Germinal center (tissue), 1 donor: ENCODE data around the gene TIMM10.

ENCODE experiments used
- DNase-seq: peaks from one replicate; pipeline ENCODE4 v3.0.0; 2012; ENCODE audit warnings: mixed read lengths, low spot score

Gene TIMM10

DNA sequence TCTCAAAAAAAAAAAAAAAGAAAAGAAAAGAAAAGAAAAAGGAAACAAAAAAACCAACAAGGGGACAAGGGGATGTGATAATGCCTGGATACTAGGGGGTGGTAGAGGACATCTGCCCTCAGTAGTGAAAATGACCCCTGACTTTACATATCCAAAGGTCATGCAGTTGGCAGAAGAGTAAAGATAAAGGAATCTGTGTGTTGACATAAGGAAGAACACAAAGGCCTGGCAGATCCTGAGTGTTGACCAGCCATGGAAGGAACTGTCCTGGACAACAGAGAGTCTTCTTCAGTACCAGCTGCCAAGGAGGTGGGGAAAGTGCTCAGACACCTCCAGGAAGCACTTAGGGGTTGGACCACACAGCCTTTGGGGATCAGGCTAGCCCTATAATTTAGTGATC, 27.7 kb downstream of the TIMM10 start:
- no peak for DNase-seq

- no peak for DNase-seq
These were observed 28.2 kb downstream of the TIMM10 start for GRCh38 chr11:57502376-57502775.

DNA sequence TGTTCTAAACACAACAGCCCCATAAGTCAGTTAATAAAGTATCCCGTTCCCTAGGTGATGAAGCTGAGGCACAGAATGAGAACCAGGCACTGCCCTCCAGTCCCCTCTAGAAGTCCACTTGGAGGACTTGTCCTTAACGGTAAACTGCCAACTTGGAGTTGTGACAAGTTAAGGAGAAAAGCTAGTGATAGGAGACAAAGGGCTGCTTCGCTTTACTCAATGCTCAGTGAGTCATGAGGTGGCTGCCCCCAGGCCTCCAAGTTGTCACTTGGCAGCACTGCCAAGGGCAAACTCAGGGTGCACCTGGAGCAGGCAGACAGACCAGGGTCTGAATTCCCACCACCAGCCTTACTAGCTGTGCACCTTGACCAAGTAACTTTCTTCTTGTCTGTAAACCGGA, 28.6 kb downstream of the TIMM10 start:
- no peak for DNase-seq

- DNase-seq, result no peak
These were observed 29.6 kb downstream of the TIMM10 start for GRCh38 chr11:57500926-57501325.

GRCh38 chr11:57500515-57500914, 30.0 kb downstream of the TIMM10 start:
- no peak for DNase-seq

GRCh38 chr11:57499983-57500461, 30.5 kb downstream of the TIMM10 start:
- DNase-seq, result no peak

GRCh38 chr11:57499413-57499982, 31.1 kb downstream of the TIMM10 start:
- peak; percentile 92 for DNase-seq

DNA sequence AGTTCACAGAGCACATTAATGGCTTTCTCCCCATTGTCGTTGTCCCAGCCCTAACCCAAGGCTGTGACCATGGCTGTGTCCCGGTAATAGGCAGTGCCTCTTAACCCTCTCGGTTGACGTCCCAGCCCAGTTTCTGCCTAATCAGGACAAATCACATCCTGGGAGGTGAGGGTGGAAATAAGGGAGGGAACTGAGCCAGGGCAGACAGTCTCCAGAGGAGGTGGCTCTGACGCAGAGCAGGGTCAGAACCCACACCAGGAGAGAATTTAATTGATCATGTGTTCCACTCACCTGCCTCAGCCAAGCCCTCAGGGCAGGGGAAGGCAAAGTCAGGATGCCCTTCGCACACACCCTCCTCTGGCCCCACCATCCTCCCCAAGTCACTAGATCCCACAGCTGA, 32.0 kb downstream of the TIMM10 start:
- DNase-seq, result no peak

- no peak for DNase-seq
These were observed 33.0 kb downstream of the TIMM10 start for GRCh38 chr11:57497303-57498247.

DNA sequence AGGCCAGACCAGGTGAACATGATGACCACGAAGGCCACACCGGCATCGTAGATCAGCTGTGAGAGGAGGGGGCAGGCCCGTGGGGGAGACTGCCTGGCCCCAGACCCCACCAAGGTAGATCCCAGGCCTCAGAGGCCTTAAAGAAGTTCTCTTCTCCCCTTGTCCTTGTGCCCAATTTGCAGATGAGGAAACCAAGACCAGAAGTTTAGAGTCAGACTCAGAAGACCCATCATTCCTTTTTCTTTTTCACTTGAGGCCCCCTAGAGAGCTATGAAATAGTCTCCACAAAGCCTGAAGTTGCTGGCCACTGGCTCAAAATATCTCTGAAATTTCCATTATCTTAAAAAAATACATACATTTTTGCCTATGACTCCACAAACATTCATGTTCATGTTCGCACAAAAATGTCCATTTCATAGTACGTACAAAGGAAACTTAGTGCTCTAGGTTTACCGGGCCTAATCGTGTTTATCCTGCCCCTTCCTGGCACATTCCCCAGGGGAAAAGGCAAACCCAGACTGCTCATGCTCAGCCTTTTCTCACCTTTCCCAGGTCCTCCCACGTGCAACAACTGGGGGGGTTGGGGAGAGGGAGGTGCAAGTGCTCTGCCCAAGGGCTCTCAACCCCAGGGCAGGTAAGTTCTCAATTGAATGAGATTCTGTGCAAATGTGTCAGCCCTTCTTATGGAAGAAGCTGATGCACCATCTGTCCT, 34.3 kb downstream of the TIMM10 start:
- DNase-seq, result no peak

GRCh38 chr11:57493507-57494503, 36.7 kb downstream of the TIMM10 start:
- peak; percentile 81 for DNase-seq

DNA sequence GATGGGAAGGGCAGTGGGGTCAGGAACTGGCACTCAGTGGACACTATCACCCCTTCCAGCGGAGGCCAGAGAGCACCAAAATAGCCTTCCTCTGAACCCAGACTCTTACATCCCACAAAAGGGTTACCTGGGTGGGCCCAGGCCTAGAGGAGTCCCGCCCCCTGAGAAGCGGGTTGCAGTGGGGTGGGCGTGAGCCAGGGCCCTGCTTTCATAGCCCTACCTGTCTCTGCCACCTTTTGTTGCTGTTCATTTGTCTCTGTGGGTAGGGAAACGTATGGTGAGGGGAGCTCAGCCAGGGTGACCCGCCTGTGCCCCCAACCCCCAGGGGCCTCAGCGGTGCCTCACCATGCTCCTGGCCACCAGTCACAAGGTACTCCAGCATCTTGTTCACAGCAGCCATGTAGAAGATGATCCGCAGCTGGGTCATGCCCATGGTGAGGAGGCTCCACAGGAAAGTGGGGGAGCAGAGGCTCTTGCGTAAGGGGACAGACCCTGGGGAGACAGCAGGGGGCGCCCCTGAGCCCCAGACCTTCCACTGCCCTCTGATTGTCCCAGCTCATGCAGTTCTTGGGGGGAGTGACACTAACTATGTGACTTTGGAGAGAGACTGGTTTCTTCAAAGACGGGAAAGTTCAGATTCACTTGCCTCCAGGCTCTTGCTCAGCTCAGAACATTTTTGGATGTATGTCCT, 39.0 kb downstream of the TIMM10 start:
- DNase-seq, result no peak

DNA sequence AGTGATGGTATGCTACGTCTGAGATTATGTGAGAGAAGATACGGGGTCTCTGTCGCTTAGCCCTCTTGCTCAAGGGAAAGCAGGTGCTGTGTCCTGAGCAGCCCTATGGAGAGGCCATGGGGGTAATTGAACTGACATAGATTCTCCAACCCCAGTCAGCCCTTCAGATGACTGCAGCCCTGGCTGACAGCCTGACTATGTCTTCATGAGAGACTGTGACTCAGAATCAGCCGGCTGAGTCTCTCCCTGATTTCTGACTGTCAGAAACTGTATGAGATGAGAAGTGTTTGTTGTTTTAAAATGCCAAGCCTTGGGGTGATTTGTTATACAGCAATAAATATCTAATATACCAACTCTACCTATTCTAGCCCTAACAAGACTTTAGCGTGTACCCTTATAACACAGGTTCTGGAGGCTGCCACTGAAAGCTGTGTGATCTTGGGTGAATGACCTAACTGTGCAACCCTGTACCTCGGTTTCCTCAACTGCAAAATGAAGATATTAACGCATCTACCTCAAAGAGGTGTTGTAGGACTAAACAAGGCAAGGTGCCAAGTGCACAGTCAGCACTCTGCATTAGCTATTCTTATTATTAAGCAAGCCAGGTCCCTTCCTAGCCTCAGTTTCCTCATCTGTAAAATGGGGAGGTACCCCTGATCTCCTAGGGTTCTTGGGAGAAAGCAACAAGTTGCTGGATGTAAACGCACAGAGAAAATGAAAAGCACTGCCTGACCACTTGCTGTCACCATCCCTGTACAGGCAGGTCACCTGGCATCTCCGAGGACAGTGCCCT, 39.9 kb downstream of the TIMM10 start:
- no peak for DNase-seq

DNA sequence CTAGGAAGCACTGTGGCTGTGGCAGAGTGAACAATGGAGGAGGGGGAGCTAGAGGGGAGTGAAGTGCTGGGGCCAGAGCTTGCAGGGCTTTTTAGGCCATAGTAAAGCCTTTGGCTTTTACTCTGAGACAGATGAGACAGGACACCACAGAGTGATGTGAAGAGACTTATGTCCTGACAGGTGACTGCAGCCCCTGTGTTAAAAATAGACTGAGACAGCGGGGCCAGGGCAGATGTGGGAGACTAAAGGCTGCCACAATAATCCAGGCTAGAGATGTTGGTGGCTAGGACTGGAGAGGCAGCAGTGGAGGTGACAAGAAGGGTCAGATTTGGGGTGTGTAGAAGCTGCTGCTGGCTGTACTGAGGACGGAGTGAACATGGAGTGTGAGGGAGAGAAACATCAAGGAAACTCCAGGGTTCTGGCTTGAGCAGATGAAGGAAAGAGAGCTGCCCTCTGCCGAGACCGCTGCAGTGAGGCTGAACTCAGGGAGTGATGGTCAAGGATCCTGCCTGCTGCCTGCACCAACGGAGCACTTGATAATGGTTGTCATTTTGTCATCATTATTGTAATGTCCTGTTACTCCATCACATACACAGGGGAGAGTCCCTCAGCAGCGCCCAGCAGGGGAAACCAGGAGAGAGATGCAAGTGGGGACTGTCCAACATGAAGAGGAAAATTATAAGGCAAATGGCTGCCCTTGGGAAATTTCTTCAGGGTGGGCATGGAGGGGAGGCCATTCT, 42.5 kb downstream of the TIMM10 start:
- no peak for DNase-seq

DNA sequence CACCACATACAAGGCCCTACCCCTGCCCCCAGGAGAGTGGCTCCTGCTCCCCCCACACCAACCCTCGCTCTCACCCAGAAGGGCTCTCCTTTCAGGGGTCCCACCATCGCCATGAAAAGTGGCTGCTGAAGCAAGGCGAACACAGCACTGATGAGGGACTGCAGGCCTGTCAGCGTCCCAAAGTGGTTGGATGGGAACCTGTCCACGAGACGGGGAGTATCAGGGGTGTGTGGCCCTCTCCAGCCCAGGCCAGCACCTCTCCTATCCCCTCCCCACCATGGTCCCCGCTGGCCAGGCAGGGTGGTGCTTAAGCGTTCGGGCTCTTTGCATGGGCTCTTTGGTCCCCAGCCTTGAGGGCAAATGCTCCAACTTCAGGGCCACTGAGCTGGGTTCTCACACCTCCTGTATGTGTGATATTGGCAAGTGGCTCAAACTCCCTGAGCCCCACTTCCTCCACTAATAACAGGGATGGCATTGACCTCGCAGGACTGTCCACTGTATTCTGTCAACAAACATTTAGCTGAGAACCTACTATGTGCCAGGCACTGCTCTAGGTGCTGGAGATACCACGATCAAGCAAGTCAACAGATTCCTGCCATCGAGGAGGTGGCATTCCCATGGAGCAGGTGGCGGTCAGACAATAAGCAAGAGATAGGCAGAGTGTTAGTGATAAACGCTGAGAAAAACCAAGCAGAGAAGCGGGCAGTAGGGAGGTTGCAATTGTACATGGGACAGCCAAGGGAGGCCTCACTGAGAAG, 43.4 kb downstream of the TIMM10 start:
- DNase-seq, result no peak

DNA sequence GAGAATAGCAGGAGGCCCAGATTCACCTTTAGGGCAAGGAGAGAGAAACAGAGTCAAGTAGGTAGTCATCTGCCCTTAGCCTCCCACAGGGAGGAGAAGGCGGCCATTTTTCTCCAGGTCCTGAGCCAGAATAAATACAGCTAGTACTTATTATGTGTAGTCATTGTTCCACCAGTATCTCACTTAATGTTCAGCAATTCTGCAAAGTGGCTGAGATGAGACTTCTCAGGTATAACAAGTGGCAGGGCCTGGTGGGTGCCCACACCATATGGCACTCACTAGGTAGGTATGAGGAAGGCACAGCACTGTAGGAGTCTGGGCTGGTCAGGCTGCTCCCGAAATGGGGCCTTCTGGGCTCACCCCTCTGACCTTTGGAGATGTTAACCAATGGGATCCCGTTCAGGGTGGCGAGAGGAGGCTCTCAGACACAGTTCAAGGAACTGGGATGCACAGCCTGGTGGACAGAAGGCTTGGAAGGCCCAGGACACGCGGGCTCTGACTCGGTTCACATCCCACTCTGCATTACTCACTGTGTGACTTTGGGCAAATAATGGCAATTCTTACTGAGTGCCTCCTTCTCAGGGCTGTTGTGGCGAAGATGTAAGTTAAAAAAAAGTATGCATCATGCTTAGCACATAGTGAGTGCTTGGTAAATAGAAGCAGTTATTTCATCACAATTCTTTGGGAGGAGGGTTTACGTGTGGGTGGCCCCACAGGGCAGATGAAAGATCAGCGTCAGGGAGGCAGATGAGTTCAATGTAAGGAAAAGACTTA, 45.1 kb downstream of the TIMM10 start:
- no peak for DNase-seq

- DNase-seq, result peak; percentile 86
These were observed 46.3 kb downstream of the TIMM10 start for GRCh38 chr11:57484141-57484710.

GRCh38 chr11:57483562-57483918, 47.0 kb downstream of the TIMM10 start:
- DNase-seq, result no peak
